Hematopoietic multipotent progenitor cell treated with erythropoietin and hydrocortisone succinate and interleukin-3 and kit ligand, for 4 days (in vitro differentiated cells): ENCODE measurements around the gene PLXNA2.

ENCODE experiments used
- DNase-seq: peaks from one replicate; pipeline ENCODE4 v3.0.0-alpha.2; 2015

The PLXNA2 gene

DNA sequence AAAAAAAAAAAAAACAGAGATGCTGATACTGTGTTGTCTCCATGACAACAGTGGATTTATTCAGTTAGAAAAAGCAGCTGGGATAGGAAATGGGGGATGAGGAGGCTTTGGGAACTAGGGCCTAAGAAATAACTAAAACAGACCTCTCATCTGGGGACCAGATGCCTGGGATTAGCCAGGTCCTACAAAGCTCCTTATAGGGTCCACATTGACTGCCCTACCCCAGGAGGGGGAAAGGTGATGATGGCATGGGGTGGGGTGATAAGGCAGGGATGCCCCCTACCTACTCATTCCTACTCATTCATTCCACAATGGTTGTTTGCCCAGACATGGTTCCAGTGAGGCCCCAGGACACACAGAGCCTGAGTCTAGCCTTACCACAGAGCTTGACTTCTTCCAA, 131.2 kb downstream of the PLXNA2 start:
- DNase-seq: no peak

DNA sequence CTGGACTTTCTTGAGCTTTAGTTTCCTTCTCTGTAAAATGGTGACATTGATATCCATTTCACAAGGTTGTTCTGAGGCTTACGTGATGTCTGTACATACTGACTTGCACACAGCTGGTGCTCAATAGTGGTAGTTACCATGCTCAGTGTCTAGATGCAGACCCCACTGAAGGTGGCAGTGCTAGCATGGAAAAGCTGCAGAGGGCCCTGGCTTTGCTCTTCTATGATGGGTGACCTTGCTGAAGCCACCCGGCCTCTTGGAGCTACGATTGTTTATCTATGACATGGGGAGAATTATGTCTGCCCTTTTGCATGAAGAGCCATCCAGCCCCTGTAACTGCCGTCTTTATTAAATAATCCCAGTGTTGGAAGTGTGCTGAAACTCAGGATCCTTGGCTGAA, 131.8 kb downstream of the PLXNA2 start:
- no peak for DNase-seq

DNA sequence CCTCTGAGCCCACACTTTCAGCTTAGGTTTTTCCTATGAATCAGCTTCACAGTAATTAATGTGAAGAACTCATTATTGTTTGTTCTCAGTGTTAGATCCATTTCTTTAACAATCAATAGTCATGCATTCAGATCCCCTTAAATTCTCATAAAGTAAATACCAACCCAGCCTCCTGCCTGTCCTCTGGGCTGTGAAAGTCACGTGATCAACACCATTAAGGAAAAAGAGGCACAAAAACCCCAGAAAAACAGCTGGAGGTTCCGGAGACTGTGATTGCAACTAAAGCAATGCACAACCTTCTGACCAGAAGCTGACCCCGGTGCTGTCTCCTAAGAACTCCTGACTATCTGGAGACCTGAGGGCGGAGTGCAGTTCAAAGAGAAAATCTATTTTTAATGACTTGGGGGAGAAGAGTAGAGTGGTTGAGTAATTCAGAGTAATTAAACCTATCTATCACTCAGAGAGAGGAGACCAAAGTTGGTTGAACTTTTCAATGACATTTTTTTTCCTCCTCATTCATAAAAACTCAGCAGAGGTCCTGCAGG, 132.5 kb downstream of the PLXNA2 start:
- DNase-seq: no peak

GRCh38 chr1:208110296-208110695, 133.9 kb downstream of the PLXNA2 start:
- DNase-seq: no peak

GRCh38 chr1:208108646-208109330, 135.4 kb downstream of the PLXNA2 start:
- DNase-seq: no peak

GRCh38 chr1:208108213-208108608, 136.0 kb downstream of the PLXNA2 start:
- DNase-seq: no peak

DNA sequence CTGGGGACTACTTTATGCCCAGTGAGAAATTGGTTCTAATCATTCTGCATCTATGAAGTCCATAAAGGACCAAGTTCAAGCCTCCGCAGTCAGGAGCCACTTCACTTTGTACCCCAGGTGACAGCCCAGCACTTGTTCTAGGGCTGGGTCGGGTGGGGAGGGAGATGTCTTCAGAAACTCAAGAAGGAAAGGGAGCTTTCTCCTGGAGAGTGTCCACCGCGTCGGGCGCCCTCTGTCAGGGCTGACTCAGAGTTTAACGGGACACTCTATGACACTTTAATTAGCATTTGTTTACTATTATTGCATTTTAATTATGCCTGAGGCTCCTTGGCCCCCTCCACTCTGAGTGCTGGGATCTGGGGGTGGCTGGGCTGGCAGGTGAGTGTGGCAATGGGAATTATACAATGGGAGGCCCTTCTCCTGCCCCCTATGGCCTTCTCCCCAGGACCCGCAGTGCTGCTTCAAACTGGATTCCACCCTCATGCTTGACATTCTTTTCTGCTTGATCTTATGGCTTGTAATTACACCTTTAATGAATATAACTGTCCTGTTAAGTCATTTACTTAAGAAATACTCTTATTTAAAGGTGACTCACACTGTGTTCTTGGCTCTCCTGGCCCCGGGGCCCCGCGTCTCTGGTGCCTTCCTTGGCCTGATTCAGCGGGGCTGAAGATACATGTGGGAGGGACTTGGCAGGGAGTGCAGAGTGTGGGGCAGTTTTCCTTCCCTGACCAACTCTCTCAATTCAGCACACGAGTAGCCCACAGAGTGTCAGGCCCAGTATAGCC, 136.6 kb downstream of the PLXNA2 start:
- DNase-seq: no peak

GRCh38 chr1:208106218-208106617, 138.0 kb downstream of the PLXNA2 start:
- no peak for DNase-seq

GRCh38 chr1:208105756-208106155, 138.4 kb downstream of the PLXNA2 start:
- no peak for DNase-seq

DNA sequence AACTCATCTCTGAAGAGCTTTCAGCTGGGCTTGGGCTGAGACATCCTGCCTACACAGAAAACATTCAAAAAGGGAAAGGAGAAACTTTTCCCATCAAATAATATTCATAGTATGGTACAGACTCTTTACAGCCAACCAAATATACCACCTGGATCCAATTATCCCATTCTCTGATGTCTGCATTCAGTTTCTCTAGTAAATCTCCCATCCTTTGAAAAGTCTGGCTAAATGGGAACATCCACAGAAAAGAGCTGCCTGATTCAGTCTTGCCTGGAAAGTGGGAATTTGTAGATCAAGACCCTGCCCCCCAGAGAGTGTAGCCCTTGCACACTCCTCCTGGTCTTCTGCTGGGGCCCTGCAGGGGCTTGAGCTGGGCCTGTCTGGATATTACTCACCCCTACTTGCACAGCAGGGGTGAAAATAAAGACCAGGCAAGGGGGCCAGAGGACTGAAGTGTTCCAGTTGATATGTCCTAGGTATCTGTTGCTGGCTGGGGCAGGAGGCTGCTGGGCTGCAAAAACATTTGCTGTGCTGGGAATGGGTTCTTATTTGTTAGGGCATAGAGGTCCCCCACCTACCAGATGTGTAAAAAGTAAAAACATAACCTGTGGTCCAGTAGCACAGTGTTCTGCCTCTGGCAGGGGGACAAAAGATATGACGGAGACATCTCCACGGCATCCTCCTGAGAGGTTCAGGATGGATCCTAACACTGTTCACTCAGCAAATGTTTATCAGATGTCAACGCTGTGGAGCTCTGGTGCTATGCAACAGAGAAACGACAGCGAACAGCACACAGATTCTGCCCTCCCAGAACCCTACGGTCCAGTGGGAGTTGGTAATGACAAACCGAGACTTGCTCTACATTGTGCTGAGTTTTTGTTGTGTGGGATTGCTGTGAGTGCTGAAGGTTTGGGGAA, 140.3 kb downstream of the PLXNA2 start:
- DNase-seq: no peak

DNA sequence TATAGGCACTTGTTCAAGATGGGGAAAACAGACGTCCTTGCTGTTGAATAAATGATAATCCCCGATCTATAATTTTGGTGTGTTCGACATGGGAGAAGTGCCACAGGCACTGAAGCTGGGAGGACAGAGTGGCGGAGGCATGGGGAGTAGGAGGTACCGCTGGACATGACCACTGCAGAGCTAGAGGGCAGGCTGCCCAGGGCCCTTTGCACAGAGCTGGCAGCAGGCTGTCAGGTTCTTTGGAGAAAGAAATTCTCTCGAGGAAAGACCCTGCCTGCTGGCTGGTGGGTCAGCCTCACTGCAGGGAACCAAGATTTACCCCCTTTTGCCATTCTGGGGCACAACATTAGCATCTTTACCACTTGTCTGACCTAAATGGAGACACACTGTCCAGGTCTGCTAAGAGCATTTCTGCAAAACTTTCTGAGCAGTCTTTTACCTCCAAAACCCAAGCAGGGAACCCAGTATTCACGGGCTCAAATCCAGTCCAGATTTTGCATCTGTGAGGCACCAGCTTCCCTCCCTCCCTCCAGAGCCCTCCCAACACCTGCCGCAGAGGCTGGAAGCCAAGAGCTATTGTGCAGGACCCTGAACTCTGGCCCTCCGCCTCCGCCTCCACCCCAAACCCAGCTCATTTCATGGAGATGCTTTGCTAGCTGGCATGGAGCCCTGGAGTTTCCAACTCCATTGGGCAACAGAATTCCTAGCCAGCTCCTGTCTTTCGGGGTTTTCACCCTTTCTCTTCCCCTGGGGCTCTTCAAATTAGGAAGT, 142.3 kb downstream of the PLXNA2 start:
- no peak for DNase-seq

DNA sequence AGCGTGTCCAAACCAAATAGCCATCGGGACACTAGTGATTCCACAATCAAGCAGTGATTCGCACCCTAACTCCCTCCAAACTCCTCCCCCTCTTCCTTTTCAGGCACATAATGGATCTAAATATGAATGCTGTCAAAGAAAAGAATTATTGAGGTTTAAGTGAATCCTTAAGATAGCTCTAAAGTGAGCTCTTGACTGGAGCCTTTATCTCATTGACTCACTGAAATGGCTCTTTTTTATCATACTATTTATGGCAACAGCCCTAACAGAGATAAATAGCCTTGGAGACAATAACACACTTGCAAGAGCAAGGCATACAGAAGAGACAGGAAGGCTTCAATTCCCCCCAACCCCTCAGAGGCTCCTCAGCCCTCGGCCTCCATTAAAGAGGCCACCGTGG, 143.3 kb downstream of the PLXNA2 start:
- no peak for DNase-seq

- DNase-seq: no peak
Observed at GRCh38 chr1:208100106-208100505, 144.1 kb downstream of the PLXNA2 start.

DNA sequence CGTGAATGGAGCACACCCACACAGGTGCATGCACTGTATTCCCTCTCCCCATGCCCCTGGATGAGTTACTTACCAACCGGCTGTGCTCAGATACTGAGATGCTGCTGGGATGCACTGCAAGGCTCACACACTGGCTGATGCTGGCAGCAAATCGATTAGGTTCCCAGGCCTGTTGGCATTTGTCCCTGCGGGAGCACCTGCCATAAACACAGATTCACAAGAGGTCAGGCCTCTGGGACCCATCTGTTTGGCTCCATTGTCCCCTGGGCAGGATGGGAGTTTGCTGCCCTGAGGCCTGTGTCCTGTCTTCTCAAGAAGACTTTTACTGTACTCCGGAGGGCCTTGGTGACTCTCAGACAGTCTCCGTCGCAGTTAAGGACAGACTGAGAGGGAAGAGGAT, 145.4 kb downstream of the PLXNA2 start:
- DNase-seq: no peak

GRCh38 chr1:208093754-208094719, 150.1 kb downstream of the PLXNA2 start:
- DNase-seq: peak; percentile 81

DNA sequence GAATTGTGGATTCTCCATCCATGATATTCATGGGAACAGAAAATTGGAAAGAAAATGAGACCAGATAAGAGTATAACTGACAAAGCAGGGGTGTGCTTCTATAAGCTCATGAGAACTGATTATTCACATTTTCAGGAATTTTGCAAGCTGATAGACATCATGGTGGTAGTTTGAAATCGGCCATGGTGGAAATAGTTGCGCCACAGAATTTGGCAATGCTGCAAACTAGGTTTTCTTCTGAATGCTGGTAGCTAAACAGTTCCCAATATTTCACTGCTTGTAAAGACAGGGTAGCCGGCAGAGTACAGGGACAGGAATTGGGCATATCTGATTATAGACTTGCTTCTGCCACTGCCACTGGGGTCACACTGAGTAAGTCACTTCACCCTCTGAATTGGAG, 151.1 kb downstream of the PLXNA2 start:
- DNase-seq: no peak

DNA sequence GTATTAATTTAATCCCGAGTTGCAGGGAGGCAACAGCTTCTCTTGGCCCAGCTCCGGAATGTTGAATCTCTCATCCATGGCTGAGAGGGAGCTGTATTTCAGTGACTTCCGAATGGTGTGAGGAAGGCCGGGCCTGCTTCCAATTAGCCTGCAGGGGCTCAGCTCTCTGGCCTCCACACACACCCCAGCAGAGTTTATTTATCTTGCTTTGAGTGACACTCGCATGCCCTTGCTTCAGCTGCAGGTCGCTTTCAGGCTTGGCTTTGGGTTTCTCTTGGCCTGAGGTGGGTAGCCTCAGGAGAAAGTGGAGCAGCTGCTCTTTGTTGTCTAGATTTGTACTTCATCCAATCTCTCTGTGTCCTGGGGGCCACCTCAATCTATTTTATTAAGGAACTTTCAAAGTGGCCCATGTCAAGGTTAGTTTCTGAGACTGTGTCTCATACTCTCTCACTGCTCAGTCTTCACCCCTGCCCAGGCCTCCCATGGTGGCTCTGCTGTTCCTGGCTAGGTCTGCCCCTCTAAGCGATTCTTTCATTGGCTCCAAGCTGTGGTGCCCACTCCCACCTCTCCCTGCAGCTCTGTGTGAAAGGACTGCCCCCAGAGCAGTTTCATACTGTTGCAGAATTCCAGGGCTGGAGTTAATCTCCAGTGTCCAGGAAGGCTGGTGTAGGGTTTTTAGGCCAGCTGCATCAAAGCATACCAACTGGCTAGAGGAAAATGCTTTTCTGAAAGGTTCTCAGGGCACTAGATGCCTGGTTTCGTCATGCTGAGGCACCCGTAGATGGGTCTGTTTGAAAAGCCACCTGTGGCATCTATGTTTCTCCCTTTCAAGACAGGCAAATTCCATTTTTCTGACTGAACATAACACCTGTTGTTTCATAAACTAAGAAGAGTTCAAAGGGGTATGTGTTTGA, 153.5 kb downstream of the PLXNA2 start:
- no peak for DNase-seq

- DNase-seq: no peak
Observed at GRCh38 chr1:208089761-208090370, 154.3 kb downstream of the PLXNA2 start.

GRCh38 chr1:208089149-208089548, 155.0 kb downstream of the PLXNA2 start:
- DNase-seq: no peak

- no peak for DNase-seq
Observed at GRCh38 chr1:208088319-208088718, 155.9 kb downstream of the PLXNA2 start.
